GM19397 (cell line): ENCODE results near the gene SELPLG.
A peak's percentile ranks its signal among the peaks of the same experiment; 100 is the strongest.
"Not testable (repeated sequence)": the region's sequence is repeated elsewhere in the genome, so short reads cannot be mapped to it uniquely, and the experiment has no call there.

ENCODE experiments used
- ATAC-seq: cut with Tn5 transposase; IDR thresholded peaks from one replicate; pipeline ENCODE4 v1.9.1; 2021; ENCODE audit warnings: mild to moderate bottlenecking, moderate library complexity; ENCODE audit not compliant: unreplicated experiment

The SELPLG gene

DNA sequence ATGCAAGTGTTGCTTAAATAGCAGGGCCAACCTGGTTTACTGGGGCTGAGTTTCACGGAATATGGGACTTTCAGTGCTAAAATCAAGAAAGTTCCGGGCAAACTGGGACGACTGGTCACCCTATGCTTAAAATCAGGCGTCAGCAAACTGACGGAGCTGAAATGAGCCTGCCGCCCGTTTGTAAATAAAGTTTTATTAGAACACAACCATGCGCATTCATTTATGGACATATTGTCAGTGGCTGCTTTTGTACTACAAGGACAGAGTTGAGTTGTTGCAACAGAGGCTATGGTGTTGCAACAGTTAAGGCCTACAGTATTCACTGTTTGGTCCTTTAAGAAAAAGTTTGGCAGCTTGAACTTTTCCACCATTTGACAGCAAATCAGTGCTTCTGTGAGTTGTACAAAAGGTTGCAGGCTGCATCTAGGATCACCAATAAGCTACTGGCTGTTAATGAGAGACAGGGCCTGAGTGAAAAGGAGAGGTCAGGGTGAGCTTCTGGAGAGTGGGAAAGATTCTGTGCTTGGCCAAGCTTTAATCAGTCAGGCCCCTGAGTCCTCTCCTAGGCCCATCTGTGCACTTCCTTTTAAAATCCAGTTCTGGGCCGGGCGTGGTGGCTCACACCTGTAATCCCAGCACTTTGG is 13.3 kb downstream of the SELPLG start:
- no peak for ATAC-seq

DNA sequence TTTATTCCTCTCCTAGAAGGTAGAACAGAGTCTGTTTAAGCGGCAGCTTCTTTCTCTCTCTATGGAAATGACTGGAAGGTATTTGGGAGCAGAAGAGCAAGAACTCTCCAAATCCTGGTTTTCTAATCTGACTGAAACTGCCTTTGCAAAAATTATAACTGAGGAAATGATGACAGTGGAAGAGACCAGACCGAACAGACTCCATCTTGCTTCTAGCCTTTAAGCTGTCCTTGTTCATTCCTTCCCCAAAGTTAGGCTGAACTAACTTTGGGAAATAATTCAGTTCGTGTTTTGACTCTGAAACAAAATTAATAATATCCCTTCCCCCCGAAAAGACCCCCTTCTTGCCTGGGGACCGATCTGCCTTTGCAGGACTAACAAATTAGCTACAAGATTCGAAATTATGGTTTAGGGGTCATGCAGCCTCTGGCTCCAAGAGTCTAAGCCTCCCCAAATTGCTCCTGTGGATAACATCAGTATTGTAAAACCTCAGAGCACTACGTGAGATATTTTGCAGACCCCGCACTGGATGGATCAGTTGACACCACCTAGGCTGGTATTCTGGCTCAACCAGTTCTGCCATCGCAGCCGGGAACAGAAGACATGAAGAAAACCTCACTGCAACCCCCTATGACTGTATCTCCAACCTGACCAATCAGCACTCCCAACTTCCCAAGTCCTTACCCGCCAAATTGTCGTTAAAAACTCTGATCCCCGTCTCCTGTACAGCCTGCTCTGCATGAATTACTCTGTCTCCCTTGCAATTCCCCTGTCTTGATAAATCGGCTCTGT is 14.1 kb downstream of the SELPLG start:
- no peak for ATAC-seq

DNA sequence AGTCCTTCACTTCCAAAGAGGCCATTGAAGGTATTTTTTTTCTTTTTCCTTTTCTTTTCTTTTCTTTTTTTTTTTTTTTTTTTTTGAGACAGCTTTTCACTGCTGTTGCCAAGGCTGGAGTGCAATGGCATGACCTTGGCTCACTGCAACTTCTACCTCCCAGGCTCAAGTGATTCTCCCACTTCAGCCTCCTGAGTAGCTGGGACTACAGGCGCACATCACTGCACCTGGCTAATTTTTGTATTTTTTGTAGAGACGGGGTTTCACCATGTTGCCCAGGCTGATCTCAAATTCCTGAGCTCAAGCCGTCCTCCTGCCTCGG is 14.8 kb downstream of the SELPLG start:
- ATAC-seq = not testable (repeated sequence)

DNA sequence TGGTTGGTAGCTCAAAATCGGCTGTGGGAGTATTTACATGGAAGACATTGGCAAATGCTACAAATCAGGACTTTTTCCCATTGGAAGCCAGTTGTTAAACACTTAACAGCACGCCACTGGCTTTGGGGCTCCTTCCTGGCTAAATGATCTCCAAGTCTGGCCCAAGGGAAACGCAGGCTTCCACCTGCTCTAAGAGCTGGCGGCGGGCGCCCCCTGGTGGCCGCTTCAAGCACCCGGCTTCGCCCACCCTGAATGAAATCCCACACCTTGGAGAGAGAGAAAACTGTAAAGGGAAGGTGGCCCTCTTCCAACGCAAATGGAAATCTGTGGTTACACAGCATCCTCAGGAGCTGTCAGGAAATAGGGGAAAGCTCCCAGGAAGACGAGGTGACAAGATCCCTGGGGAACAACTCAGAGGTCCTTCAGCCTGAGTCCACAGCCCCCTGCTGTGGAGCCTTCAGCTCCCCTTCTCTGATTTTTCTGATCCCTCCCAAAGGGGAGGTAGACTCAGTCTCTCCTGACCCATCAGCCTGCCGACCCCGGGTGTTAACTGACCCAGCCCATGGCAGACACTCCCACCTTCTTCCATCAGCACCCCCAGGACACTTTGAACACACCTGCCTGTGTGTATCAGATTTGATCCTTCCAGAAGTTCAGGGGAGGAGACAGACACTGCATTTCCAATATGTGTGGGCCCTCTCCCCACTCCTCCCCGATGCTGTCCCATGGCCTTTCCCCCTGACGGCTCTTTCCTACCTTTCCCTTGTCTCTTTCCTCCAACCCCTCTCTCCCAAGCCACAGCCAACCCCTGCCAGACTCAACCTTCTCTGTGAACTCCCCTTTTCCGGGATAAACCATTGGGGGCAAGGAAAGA is 15.4 kb downstream of the SELPLG start:
- no peak for ATAC-seq

DNA sequence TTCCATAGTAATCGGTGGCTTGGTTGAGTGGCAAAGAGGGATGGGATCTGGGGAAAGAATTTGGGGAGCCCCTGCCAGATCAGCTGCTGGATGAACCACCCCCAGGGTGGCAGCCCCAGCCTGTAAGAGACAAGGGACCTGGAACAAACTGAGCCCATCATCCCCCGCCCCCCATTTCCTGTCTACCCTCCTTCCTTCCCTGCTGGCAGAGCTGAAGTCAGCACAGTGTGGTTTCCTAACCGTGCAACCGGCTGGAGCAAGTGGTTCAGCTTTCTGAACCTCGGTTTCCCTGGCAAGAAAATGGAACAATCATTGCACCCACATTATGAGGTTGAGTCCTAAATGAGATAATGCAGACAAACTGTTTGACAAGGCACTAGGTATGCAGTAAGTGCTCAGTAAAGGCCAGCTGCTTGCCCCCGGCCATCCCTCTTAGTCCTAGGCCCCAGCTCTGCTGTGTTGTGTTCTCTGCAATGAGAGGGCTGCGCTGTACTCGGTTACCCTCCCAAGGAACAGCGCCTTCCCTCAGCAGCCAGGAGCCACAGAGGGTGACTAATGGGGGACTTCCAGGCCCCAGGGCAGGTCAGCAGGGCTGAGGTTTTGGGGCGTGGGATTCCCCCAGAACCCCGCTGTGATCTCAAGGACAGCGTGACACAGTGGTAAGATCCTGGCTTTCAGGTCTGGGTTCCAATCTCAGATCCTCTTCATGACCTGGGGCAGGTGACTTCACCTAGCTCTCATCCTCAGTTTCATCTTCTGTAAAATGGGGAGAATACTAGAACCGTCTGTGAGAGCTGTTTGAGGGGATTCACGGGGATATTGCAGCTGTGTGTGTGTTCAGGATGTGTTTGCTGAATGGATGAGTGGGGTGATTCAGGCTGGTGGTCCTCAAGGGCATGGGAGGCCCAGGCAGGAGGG is 16.5 kb downstream of the SELPLG start:
- peak; percentile 78 for ATAC-seq

DNA sequence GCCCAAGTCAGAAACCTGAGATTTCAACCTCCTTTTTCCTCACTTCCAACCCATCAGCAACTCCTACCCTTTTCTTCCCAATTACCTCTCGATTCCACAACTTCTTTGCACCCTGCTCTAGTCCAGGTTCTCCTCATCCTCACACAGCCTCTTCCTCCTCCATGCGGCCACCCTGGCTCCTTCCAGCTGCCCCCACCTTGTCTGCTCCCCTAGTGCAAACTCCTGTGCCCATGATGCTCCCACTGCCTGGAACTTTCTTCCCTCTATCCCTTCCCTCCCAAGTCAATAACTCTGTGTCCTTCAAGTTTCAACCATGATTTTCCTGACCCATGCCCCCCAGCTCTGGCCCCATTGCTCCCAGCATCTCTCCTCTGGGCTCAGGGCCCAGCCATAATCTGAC is 17.3 kb downstream of the SELPLG start:
- no peak for ATAC-seq

DNA sequence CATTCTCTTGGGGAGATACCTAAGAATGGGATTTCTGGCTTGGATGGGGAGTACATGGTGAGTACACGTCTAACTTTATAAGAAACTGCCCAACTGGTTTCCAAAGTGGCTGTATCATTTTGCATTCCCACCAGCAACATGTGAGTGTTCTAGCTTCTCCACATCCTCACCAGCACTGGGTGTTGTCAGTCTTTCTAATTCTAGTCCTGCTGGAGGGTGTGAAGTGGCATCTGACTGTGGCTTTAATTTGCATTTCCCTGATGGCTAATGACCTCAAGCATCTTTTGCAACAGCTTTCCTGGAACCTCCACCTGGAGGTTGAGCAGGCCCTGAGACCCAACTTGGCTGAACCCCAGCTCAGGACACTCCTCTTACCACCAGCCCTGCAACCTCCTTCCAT is 17.8 kb downstream of the SELPLG start:
- ATAC-seq = no peak

DNA sequence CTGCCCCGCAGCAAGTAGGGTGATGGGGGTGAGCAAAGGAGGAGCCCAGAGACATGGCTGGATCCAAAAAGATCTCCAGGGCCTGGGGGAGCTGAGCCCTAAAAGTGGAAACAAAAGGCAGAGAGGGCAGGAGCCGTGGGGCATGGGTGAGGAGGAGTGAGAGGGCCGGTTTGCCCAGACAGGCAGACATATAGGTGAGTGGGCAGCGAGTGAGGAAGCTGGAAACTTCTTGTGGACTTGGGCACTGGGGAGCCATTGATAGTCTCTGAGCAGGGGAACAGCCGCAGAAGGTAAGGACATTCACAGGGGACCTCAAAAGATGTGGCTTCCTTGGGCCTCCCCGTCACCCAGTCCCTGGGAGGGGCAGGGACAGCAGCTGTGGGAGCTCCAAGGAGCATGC is 19.1 kb downstream of the SELPLG start:
- ATAC-seq = no peak

DNA sequence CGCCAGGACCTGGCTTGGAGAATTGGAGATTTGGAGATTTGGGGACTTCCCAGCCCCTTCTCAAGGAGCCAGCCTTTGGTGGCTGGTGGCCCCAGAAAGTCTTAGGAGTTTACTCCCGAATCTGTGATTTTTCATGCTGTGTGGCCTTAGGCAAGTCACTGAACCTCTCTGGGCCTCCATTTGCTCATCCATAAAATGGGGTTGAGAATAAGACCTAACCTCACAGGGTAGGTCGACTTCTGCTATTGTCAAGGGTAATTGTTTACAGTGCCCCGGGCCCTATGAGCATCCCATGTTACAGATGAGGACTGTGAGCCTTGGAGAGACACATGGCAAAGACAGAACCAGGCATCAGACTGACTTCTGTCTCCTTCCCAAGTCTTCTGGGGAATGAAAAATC is 19.7 kb downstream of the SELPLG start:
- no peak for ATAC-seq

DNA sequence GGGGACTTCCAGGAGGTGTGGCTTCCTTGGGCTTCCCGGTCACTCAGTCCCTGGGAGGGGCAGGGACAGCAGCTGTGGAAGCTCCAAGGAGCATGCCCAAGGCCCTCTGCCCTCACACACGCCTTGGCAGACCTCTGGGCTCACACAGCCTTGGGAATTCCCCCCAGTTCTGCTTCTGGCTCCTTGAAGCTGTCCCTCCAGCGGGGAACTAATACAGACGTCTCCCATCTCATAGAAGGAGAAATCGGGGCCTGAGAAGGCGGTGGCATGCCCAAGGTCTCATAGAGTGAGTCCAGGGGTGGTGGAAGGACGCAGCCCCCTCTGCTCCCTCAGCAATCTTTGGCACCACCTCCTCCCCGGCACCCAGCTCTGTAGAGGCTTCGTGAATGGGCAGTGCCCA is 20.1 kb downstream of the SELPLG start:
- no peak for ATAC-seq

DNA sequence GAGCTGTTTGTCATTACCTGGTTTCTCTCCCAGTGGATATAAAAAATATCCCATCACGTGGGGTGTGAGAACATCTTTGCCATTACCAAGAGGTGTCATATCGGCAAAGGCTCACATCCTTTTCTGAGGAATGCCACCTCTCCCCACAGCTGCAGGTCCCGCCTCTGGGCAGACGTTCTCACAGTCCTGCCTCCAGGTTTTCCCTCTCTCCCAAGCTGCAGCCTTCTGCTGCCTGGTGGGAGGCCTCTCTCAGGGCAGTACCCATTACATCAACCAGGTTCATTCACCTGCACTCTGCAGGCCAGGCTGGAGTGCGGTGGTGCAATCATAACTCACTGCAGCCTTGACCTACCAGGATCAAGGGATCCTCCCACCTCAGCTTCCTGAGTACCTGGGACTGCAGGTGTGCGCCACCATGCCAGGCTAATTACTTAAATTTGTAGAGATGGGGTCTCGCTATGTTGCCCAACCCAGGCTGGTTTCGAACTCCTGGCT is 20.9 kb downstream of the SELPLG start:
- no peak for ATAC-seq

DNA sequence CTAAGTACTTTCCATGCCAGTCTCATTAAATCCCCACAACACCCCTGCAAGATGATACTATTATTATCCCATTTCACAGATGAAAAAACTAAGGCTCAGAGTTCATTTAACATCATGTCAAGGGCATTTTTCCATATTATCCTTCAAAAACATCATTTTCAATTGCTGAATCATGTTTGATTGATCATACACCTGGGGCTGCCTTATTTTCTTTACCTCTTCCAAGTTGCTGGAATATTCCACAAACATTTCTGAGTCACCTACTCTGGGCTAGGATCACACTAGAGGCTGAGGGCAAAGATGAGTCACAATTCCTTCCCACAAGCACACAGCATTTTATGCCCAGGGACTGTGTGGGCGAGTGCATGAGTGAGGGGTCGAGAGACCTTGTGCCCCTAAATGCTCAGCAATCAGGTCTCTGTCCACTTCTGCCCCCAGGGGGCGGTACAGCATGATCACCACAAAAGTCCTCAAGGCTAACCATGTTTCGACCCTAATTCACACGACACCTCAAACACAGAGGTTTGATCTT is 21.7 kb downstream of the SELPLG start:
- ATAC-seq = no peak

DNA sequence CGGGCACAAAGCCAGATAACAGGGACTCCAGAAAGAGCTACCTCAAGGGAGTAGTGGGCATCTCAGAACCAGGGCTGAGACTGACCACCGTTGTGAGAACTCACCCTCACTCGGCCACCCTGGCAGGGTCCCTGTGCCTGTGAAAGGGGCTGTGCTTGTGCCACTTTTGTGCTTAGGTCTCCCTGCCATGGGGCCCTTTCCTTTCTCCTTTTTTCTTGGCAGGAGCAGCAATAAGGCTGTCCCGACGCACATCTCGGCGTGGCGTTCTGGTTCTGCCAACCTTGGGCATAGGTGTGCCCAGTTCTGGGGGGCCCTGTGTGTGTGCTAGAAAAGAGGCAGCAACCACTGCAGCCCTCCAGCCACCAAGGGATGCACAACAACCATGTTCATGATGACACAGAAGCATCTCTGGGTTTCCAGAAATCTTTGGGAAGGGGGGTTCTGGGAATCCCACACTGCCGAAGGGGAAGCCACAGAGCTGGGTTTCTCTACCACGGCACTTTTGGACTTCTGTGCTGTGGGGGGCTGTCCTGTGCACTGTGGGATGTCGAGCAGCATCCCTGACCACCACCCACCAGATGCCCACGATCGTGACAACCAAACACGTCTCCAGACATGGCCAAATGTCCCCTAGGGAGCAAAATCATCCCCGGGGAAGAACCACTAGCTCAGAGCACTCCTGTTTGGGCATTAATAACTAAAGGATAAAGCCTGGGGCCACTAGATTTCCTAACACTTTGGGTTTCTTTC is 22.7 kb downstream of the SELPLG start:
- ATAC-seq = no peak

DNA sequence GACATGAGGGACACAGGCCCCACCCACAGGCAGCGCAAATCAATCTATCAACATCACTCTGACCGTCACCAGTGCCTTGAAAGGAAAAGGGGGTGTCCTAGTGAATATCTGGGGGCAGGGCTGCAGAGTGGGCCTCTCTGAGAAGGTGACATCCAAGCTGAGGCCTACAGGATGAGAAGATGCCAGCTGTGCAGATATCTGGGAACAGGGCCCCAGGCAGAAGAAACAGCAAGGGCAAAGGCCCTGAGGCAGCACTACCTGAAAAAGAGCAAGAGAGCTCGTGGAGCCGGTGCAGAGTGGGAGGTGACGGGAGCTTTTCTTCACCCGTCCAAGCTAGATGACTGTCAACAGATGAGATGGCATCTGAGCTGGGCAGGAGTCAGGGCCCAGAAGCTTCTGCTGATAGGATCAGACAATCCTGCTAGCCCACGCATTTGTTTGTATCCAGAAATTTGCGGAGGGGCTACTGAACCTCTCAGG is 23.3 kb downstream of the SELPLG start:
- ATAC-seq = no peak

DNA sequence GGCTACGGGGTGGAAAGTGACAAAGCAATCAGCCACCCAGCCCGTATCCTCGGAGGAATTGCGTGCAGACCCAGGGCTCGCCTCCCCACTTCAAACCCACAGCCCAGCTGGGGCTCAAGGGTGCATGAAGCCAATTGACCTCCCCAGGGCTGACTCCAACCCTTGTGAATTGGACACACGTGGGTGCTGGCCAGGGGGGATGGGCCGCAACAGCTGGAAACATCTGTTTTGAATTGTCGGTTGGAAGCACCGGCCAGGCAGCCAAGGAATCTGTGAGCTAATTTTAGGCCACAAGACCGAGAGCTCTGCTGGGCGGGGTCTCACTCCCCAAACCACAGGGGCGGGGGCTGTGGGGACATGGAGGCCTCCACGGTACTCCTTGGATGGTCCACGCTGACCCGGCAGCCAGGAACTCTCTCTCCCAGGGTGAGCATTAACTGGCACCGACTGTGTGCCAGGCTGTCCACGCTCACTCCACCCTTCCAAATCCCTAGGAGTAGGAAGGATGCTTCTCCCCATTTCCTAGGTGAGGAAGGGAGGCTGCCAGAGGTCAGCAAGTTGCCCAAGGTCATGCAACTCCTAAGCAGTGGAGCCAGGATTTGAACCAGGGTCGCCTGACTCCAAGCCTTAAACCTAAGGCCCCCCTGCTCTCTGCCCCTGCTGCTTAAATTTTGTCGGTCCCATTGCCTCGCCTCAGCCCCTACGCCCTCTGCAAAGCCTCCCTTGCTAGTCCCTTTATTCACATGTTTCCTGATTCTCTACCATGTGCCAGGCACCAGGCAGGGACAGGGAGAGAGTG is 24.0 kb downstream of the SELPLG start:
- no peak for ATAC-seq

DNA sequence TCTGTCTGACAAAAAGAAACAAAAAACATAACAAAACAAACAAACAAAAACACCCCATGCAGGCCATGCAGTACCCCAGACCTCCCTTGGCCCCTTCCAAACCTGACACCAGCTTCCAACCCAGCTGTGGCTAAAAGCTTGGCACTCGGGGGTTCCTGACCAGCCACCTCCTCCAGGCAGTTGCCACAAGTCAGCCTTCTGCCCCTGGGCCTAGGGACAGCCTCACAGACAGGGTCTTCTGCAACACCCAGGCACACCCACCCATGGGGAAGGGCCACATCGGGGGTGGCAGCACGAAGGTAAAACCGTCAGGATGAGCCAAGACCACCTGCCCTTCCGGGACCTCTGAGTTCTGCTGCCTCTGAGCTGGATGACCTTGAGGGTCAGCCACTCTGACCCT is 25.1 kb downstream of the SELPLG start:
- no peak for ATAC-seq

DNA sequence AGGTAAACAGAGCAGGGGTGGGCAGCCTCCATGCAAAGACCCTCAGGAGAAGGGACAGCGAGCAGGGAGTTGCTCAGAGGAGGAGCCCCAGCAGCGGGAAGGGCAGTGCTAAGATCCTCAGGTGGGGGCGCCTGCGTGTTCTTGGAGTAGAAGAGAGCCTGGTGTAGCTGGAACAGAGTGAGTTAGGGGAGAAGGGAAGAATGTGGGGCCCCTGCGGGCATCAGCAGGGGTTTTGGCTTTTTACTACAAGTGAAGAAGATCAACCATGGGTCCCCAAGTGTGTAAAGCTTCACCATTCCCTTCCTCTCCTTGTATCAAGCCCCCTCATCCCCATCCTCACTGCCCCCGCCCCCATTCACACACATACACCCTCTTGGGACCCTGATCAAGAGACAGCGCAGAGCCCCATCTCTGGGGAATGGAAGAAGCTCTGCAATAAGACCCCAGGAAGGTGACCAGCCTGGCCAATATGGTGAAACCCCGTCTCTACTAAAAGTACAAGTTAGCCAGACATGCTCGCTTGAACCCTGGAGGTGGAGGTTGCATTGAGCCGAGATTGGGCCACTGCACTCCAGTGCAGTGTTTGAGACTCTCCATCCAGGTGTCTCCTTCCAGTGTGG is 25.6 kb downstream of the SELPLG start:
- no peak for ATAC-seq

DNA sequence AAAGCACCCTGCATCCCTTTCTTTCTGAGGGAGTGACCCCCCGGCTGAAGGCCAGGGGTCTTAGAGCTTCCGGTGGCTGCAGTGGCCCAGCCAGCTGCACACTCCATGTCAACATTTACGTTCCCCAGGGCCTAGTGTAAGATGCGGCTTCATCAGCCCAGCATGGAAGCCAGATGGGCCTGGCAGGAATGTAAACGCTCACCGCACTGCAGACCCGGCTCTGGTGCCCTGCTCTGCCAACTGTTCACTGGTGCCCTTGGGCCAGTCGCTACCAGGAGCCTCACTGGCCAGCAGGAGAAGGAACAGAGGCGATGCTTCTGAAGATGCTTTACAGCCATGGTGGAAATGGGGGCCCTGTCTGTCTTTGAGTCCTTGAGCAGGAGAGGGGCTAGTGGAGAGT is 27.2 kb downstream of the SELPLG start:
- ATAC-seq = no peak
